Uterus (tissue), 2 donors: ENCODE data around the gene TMEM117.

Source experiments
- POLR2A ChIP-seq, 2 donors: fragments of 450-650 bp; IDR thresholded peaks; one replicate each; pipeline ENCODE4 v1.6.1; 2016; ENCODE audit warnings: antibody characterized with exemption in 2 of 2, mild to moderate bottlenecking in 1 of 2, moderate library complexity in 1 of 2
- TF ChIP-seq, protein P1 (sequence below), 4 experiments: fragments of 200-600 bp in 2 of 4; fragments of 450-650 bp in 2 of 4; sonication (generic) in 2 of 4; IDR thresholded peaks; one replicate each; pipeline ENCODE4 v1.5.1; 2016 to 2019; ENCODE audit warnings: antibody characterized with exemption in 4 of 4, mild to moderate bottlenecking in 2 of 4, moderate library complexity in 1 of 4

- TF ChIP-seq, protein P1, sequence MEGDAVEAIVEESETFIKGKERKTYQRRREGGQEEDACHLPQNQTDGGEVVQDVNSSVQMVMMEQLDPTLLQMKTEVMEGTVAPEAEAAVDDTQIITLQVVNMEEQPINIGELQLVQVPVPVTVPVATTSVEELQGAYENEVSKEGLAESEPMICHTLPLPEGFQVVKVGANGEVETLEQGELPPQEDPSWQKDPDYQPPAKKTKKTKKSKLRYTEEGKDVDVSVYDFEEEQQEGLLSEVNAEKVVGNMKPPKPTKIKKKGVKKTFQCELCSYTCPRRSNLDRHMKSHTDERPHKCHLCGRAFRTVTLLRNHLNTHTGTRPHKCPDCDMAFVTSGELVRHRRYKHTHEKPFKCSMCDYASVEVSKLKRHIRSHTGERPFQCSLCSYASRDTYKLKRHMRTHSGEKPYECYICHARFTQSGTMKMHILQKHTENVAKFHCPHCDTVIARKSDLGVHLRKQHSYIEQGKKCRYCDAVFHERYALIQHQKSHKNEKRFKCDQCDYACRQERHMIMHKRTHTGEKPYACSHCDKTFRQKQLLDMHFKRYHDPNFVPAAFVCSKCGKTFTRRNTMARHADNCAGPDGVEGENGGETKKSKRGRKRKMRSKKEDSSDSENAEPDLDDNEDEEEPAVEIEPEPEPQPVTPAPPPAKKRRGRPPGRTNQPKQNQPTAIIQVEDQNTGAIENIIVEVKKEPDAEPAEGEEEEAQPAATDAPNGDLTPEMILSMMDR (IDR thresholded peaks at IDR 0.05) = no peak
- no peak for TF ChIP-seq POLR2A (IDR thresholded peaks at IDR 0.05)
These were observed 422.4 kb downstream of the TMEM117 start for GRCh38 chr12:44258246-44258645.
